ENCODE measurements around the gene EIF4E2. TPM values are rescaled to one million over a fixed set of nuclear protein-coding genes. Genes with fewer than 3 reads are reported as not detected.

Gene EIF4E2
- total and polyA plus RNA-seq, 3 donors from 2014 or later = 56.3 to 93.5 (median 67.5) TPM

- 92 to 100% methylated on average over 4 of the region's 4 CpGs for WGBS, 2 donors
- H3K27ac ChIP-seq = no peak overlapping the region
- H3K4me1 ChIP-seq = no peaks in the 10 kb centered on the region
- no peak overlapping the region for H3K4me3 ChIP-seq
- no peaks in the 10 kb centered on the region for H3K27me3 ChIP-seq
- intact Hi-C loops (cut with DNase I; ENCODE audit: low total_unique reads) = no loop called here
- H3K36me3 ChIP-seq (ENCODE audit: low read depth, missing control alignments) = no peaks in the 10 kb centered on the region
- no peaks in the 10 kb centered on the region for H3K9me3 ChIP-seq
- no peak for DNase-seq
- TF ChIP-seq POLR2A (IDR thresholded peaks at IDR 0.05) (no peak), CTCF (IDR thresholded peaks at IDR 0.05) (no peak)
These were observed 47.8 kb downstream of the EIF4E2 start for GRCh38 chr2:232598293-232598692.

- Histone ChIP-seq H3K4me1 (no peaks in the 10 kb centered on the region), H3K4me3 (no peak overlapping the region), H3K36me3 (ENCODE audit: low read depth, missing control alignments) (no peaks in the 10 kb centered on the region), H3K9me3 (no peaks in the 10 kb centered on the region), H3K27me3 (no peaks in the 10 kb centered on the region), H3K27ac (no peak overlapping the region)
- TF ChIP-seq POLR2A (IDR thresholded peaks at IDR 0.05) = no peak
- TF ChIP-seq CTCF (IDR thresholded peaks at IDR 0.05) = no peak
- intact Hi-C loops (cut with DNase I; ENCODE audit: low total_unique reads) = loop anchor here (10.0 kb wide), 1 partner anchor 655 kb away; the partner anchor contains the start of gene ATG16L1
- WGBS, 2 donors = 85 to 88% methylated on average over 17 of the region's 17 CpGs
- DNase-seq = no peak
These were observed 49.7 kb downstream of the EIF4E2 start for GRCh38 chr2:232600053-232600773.

GRCh38 chr2:232603283-232603682 is 52.8 kb downstream of the EIF4E2 start:
- intact Hi-C loops (cut with DNase I; ENCODE audit: low total_unique reads) = loop anchor here (10.0 kb wide), 1 partner anchor 652 kb away; the partner anchor contains the start of gene ATG16L1
- Histone ChIP-seq H3K27ac (no peak overlapping the region), H3K27me3 (no peaks in the 10 kb centered on the region), H3K9me3 (no peaks in the 10 kb centered on the region), H3K4me3 (no peak overlapping the region), H3K36me3 (ENCODE audit: low read depth, missing control alignments) (no peaks in the 10 kb centered on the region), H3K4me1 (peaks cover 4% of the 10 kb centered on the region)
- DNase-seq = no peak
- 79 to 82% methylated on average over 3 of the region's 3 CpGs for WGBS, 2 donors
- TF ChIP-seq POLR2A (IDR thresholded peaks at IDR 0.05) = no peak
- TF ChIP-seq CTCF (IDR thresholded peaks at IDR 0.05) = no peak

GRCh38 chr2:232604535-232604934 is 54.0 kb downstream of the EIF4E2 start:
- TF ChIP-seq CTCF (IDR thresholded peaks at IDR 0.05) = no peak
- TF ChIP-seq POLR2A (IDR thresholded peaks at IDR 0.05) = no peak
- no peak for DNase-seq
- H3K9me3 ChIP-seq = no peaks in the 10 kb centered on the region
- intact Hi-C loops (cut with DNase I; ENCODE audit: low total_unique reads) = loop anchor here (10.0 kb wide), 1 partner anchor 650 kb away; the partner anchor contains the start of gene ATG16L1
- H3K27ac ChIP-seq = no peak overlapping the region
- no peaks in the 10 kb centered on the region for H3K27me3 ChIP-seq
- peaks cover 4% of the 10 kb centered on the region for H3K4me1 ChIP-seq
- no peak overlapping the region for H3K4me3 ChIP-seq
- WGBS, 2 donors = 83 to 90% methylated on average over 10 of the region's 10 CpGs
- no peaks in the 10 kb centered on the region for H3K36me3 ChIP-seq (ENCODE audit: low read depth, missing control alignments)

GRCh38 chr2:232607011-232607410 is 56.5 kb downstream of the EIF4E2 start:
- peaks cover 4% of the 10 kb centered on the region for H3K4me1 ChIP-seq
- H3K4me3 ChIP-seq = no peak overlapping the region
- H3K27me3 ChIP-seq = no peaks in the 10 kb centered on the region
- WGBS, 2 donors = 64 to 77% methylated on average over 17 of the region's 17 CpGs
- DNase-seq = no peak
- H3K36me3 ChIP-seq (ENCODE audit: low read depth, missing control alignments) = no peaks in the 10 kb centered on the region
- no peak overlapping the region for H3K27ac ChIP-seq
- no peaks in the 10 kb centered on the region for H3K9me3 ChIP-seq
- intact Hi-C loops (cut with DNase I; ENCODE audit: low total_unique reads) = loop anchor here (10.0 kb wide), 1 partner anchor 648 kb away; the partner anchor contains the start of gene ATG16L1
- TF ChIP-seq POLR2A (IDR thresholded peaks at IDR 0.05) (no peak), CTCF (IDR thresholded peaks at IDR 0.05) (no peak)
